IMR-90 (cell line): ENCODE data around the gene RNF4. TPM values are rescaled to one million over a fixed set of nuclear protein-coding genes. Genes with fewer than 3 reads are reported as not detected.

Experiments used
- ATAC-seq: fragments of 200-7000 bp; cut with Tn5 transposase; 2 replicates; pipeline ENCODE4 v1.9.1; 2020; ENCODE audit warnings: low read depth, mild to moderate bottlenecking, moderate library complexity
- BruUV-seq: library from RNA; stranded (reverse); fragments of 400-500 nt; replicated peaks from 2 replicates; lab custom pipeline; 2021; lab: Mats Ljungman, UMichigan
- CTCF ChIA-PET: fragments of 300-600 bp; formaldehyde crosslinking; extraction: SDS; loops from one replicate; lab custom pipeline; 2021; ENCODE audit warnings: antibody characterized with exemption; lab: Yijun Ruan, JAX
- POLR2A ChIA-PET: fragments of 300-600 bp; sonication (Branson Sonifier 250); formaldehyde crosslinking; loops from one replicate; lab custom pipeline; 2022; ENCODE audit warnings: antibody characterized with exemption; ENCODE audit not compliant: unreplicated experiment; lab: Charles Lee
- DNase-seq: peaks from one replicate; pipeline ENCODE4 v3.0.0; 2013
- H2AFZ ChIP-seq: replicated peaks from 2 replicates; pipeline ENCODE3; 2013; ENCODE audit warnings: low read length, mild to moderate bottlenecking; ENCODE audit not compliant: poor library complexity
- H2AK5ac ChIP-seq: 2 replicates; pipeline ENCODE4 v1.6.1; 2013; ENCODE audit warnings: low read depth, low read length, inconsistent platforms
- H2AK9ac ChIP-seq: replicated peaks from 2 replicates; pipeline ENCODE3; 2013; ENCODE audit warnings: mild to moderate bottlenecking, low read depth, low read length, moderate library complexity; ENCODE audit not compliant: poor library complexity
- H2BK120ac ChIP-seq: 2 replicates; pipeline ENCODE4 v1.6.1; 2013; ENCODE audit warnings: low read depth, low read length, inconsistent platforms
- H2BK15ac ChIP-seq: 3 replicates; pipeline ENCODE4 v1.6.1; 2013; ENCODE audit warnings: low read depth, low read length, inconsistent platforms
- H2BK20ac ChIP-seq: 2 replicates; pipeline ENCODE4 v1.6.1; 2013; ENCODE audit warnings: low read depth, mild to moderate bottlenecking, inconsistent platforms, low read length, moderate library complexity
- H2BK5ac ChIP-seq: 2 replicates; pipeline ENCODE4 v1.6.1; 2013; ENCODE audit warnings: mild to moderate bottlenecking, low read depth, low read length, inconsistent platforms; ENCODE audit not compliant: poor library complexity, severe bottlenecking
- H3K14ac ChIP-seq: replicated peaks from 2 replicates; pipeline ENCODE4 v1.6.1; 2013; ENCODE audit warnings: low read depth, low read length, inconsistent platforms
- H3K18ac ChIP-seq: 2 replicates; pipeline ENCODE4 v1.6.1; 2013; ENCODE audit warnings: low read depth, low read length, control low read depth
- H3K23ac ChIP-seq: 2 replicates; pipeline ENCODE4 v1.6.1; 2013; ENCODE audit warnings: low read depth, low read length, inconsistent platforms
- H3K27ac ChIP-seq: 2 replicates; pipeline ENCODE4 v1.5.1; 2013; ENCODE audit warnings: mild to moderate bottlenecking, control low read depth, low read length; ENCODE audit not compliant: insufficient read depth
- H3K27me3 ChIP-seq: 2 replicates; pipeline ENCODE4 v1.6.1; 2013; ENCODE audit warnings: low read length; ENCODE audit not compliant: control insufficient read depth, insufficient read depth
- H3K36me3 ChIP-seq: 2 replicates; pipeline ENCODE4 v1.6.1; 2013; ENCODE audit warnings: low read length, mixed read lengths; ENCODE audit not compliant: control insufficient read depth, insufficient read depth
- H3K4ac ChIP-seq: 2 replicates; pipeline ENCODE4 v1.6.1; 2013; ENCODE audit warnings: low read depth, low read length, inconsistent platforms
- H3K4me1 ChIP-seq: 2 replicates; pipeline ENCODE4 v1.6.1; 2013; ENCODE audit warnings: low read length, mixed read lengths; ENCODE audit not compliant: control insufficient read depth, insufficient read depth
- H3K4me2 ChIP-seq: 2 replicates; pipeline ENCODE4 v1.6.1; 2013; ENCODE audit warnings: low read depth, mild to moderate bottlenecking, control low read depth, low read length, moderate library complexity
- H3K4me3 ChIP-seq: 2 replicates; pipeline ENCODE4 v1.5.1; 2013; ENCODE audit warnings: low read depth, mild to moderate bottlenecking, control low read depth, low read length, moderate library complexity; ENCODE audit not compliant: insufficient read depth
- H3K56ac ChIP-seq: 2 replicates; pipeline ENCODE4 v1.6.1; 2013; ENCODE audit warnings: low read length, inconsistent platforms; ENCODE audit not compliant: insufficient read depth; ENCODE audit errors: extremely low read depth
- H3K79me1 ChIP-seq, 2 experiments: 2 replicates each; pipeline ENCODE4 v1.6.1; 2013; ENCODE audit warnings: low read length in 2 of 2, inconsistent platforms in 1 of 2, low read depth in 1 of 2
- H3K9ac ChIP-seq: 2 replicates; pipeline ENCODE4 v1.6.1; 2013; ENCODE audit warnings: low read depth, low read length, control low read depth
- H3K9me1 ChIP-seq: 2 replicates; pipeline ENCODE4 v1.6.1; 2013; ENCODE audit warnings: low read length, inconsistent platforms; ENCODE audit not compliant: insufficient read depth
- H3K9me3 ChIP-seq: 2 replicates; pipeline ENCODE4 v1.6.1; 2013; ENCODE audit warnings: low read length; ENCODE audit not compliant: control insufficient read depth, insufficient read depth
- H4K20me1 ChIP-seq: 2 replicates; pipeline ENCODE4 v1.6.1; 2013; ENCODE audit warnings: low read length, inconsistent platforms; ENCODE audit not compliant: insufficient read depth
- H4K5ac ChIP-seq: 2 replicates; pipeline ENCODE4 v1.6.1; 2013; ENCODE audit warnings: mild to moderate bottlenecking, low read depth, low read length, control low read depth
- H4K8ac ChIP-seq, 2 experiments: 2 replicates each; pipeline ENCODE4 v1.6.1; 2013; ENCODE audit warnings: low read depth in 2 of 2, low read length in 2 of 2, control low read depth in 1 of 2, inconsistent platforms in 1 of 2
- H4K91ac ChIP-seq: 2 replicates; pipeline ENCODE4 v1.6.1; 2013; ENCODE audit warnings: low read depth, low read length, inconsistent platforms; ENCODE audit not compliant: insufficient read depth
- CEBPB ChIP-seq: IDR thresholded peaks from 2 replicates; pipeline ENCODE4 v1.6.1; 2012; ENCODE audit warnings: low read depth, low read length, improper control_type of control experiment
- MAFK ChIP-seq: IDR thresholded peaks from 2 replicates; pipeline ENCODE4 v1.6.1; 2012; ENCODE audit warnings: low read depth, low read length, improper control_type of control experiment
- NFE2L2 ChIP-seq: fragments of 150-350 bp; IDR thresholded peaks from 2 replicates; pipeline ENCODE4 v1.6.1; 2016; ENCODE audit warnings: low read depth, mild to moderate bottlenecking, low read length
- POLR2A ChIP-seq: IDR thresholded peaks from 2 replicates; pipeline ENCODE4 v1.6.1; 2012; ENCODE audit warnings: mild to moderate bottlenecking, low read depth, low read length
- RAD21 ChIP-seq: IDR thresholded peaks from 2 replicates; pipeline ENCODE4 v1.6.1; 2012; ENCODE audit warnings: low read length, improper control_type of control experiment
- RCOR1 ChIP-seq: IDR thresholded peaks from 2 replicates; pipeline ENCODE4 v1.6.1; 2012; ENCODE audit warnings: mild to moderate bottlenecking, low read length, improper control_type of control experiment; ENCODE audit not compliant: insufficient replicate concordance
- SMC3 ChIP-seq: fragments of 150-350 bp; IDR thresholded peaks from 2 replicates; pipeline ENCODE4 v1.6.1; 2016; ENCODE audit warnings: low read depth, mild to moderate bottlenecking, antibody characterized with exemption, low read length, moderate library complexity
- WGBS, 2 experiments: methylation state at CpG; one replicate each; pipeline versions ENCODE4 v1.1.5 to v1.1.7; 2013; ENCODE audit warnings: missing lambda C conversion rate in 2 of 2; ENCODE audit not compliant: insufficient read length in 1 of 2; ENCODE audit errors: extremely low coverage in 2 of 2; 5-methylcytosine and 5-hydroxymethylcytosine counted together
- dilution Hi-C: fragments of 300-500 bp; cut with HindIII; formaldehyde crosslinking; loops from one replicate; pipeline ENCODE4 v1.14.3; 2018; ENCODE audit warnings: low sequenced_read_pairs; ENCODE audit not compliant: unreplicated experiment
- in situ Hi-C: fragments of 300-500 bp; cut with MboI; formaldehyde crosslinking; loops from 3 replicates; pipeline ENCODE4 v1.14.3; 2019; ENCODE audit warnings: low sequenced_read_pairs, inconsistent platforms, mixed read lengths
- intact Hi-C: fragments of 100-400 bp; cut with micrococcal nuclease; formaldehyde crosslinking; loops from 2 replicates; pipeline ENCODE4 v1.10.0; 2022
- polyA plus RNA-seq, 3 experiments: library from polyadenylated mRNA; depleted of rRNA; stranded (reverse); fragments of >200 nt; gene quantifications; 2 replicates each; pipeline ENCODE4 v1.2.3, GENCODE V29; 2012; ENCODE audit warnings: low replicate concordance in 1 of 3
- total RNA-seq: library from RNA; depleted of rRNA; stranded (reverse); fragments of >200 nt; gene quantifications from 2 replicates; pipeline ENCODE4 v1.2.3, GENCODE V29; 2012
- TF ChIP-seq, protein P1 (sequence below): conservative IDR thresholded peaks from 2 replicates; pipeline ENCODE4 v1.5.1; 2012; ENCODE audit warnings: mild to moderate bottlenecking, low read depth, low read length, improper control_type of control experiment

The RNF4 gene
- total and polyA plus RNA-seq, 2 of the 4 experiments (the other 2 are of a cell fraction): 63.8 to 73.8 TPM

DNA sequence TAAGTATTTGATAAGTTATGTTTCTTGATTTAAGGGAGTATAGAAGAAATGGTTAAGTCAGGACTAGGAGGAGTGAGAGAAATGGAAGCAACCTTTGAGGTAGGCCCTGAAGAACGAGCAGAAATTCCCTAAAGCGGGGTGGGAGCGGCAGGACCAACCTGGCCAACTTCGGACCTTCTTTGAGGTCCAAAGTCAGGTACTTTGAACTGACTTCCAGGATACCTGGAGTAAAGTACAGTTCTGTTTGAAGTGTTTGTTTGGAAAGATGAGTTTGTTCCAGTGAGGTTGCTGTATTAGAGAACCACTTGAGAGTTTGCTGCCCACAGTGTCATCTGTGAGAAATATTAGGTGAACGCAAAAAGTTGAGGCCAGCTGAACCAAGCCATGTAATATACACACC, 11.7 kb downstream of the RNF4 start:
- 91% methylated on average over 4 of the region's 5 CpGs; no CpG with 5 or more reads in 1 of the 2 experiments for WGBS, 2 experiments
- H4K20me1 ChIP-seq: peaks cover 98% of the 10 kb centered on the region

More for the DNA sequence above, 11.7 kb downstream of the RNF4 start:
- Histone ChIP-seq H4K5ac (no peak overlapping the region), H3K4me3 (no peak overlapping the region), H2BK20ac (no peak overlapping the region), H3K79me1 (peaks cover 2 to 63% of the 10 kb centered on the region in 2 experiments), H3K27me3 (no peaks in the 10 kb centered on the region), H3K14ac (no peak overlapping the region), H3K4me2 (no peak overlapping the region), H4K8ac (no peak overlapping the region), H2AFZ (no peak overlapping the region), H3K56ac (no peak overlapping the region), H2AK5ac (no peak overlapping the region), H3K4me1 (peaks cover 3% of the 10 kb centered on the region; the same call in 1 of the 2 replicates), H3K18ac (no peak overlapping the region), H3K4ac (no peak overlapping the region), H2AK9ac (no peak overlapping the region), H3K9me3 (no peaks in the 10 kb centered on the region), H2BK5ac (no peak overlapping the region), H3K27ac (no peak overlapping the region), H3K9ac (no peak overlapping the region), H2BK15ac (no peak overlapping the region), H3K9me1 (peaks cover 35% of the 10 kb centered on the region), H3K36me3 (peaks cover 3% of the 10 kb centered on the region; the same call in 1 of the 2 replicates), H4K91ac (no peak overlapping the region), H2BK120ac (no peak overlapping the region), H3K23ac (no peak overlapping the region)
- BruUV-seq: no TSS peak
- dilution Hi-C loops (no loop called here), in situ Hi-C loops (no loop called here), intact Hi-C loops (no loop called here)
- TF ChIP-seq SMC3 (no peak), CEBPB (no peak), MAFK (no peak), NFE2L2 (no peak), POLR2A (no peak), RCOR1 (no peak), RAD21 (no peak)
- TF ChIP-seq, protein P1, sequence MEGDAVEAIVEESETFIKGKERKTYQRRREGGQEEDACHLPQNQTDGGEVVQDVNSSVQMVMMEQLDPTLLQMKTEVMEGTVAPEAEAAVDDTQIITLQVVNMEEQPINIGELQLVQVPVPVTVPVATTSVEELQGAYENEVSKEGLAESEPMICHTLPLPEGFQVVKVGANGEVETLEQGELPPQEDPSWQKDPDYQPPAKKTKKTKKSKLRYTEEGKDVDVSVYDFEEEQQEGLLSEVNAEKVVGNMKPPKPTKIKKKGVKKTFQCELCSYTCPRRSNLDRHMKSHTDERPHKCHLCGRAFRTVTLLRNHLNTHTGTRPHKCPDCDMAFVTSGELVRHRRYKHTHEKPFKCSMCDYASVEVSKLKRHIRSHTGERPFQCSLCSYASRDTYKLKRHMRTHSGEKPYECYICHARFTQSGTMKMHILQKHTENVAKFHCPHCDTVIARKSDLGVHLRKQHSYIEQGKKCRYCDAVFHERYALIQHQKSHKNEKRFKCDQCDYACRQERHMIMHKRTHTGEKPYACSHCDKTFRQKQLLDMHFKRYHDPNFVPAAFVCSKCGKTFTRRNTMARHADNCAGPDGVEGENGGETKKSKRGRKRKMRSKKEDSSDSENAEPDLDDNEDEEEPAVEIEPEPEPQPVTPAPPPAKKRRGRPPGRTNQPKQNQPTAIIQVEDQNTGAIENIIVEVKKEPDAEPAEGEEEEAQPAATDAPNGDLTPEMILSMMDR: no peak
- ChIA-PET POLR2A (interaction anchor here (0.6 kb wide), 1 partner anchor 36 kb away, joined by 6 read pairs; no protein-coding TSS in a partner anchor), CTCF (no interaction called here)
- DNase-seq (no peak), ATAC-seq (no peak)
